HepG2 (cell line): ENCODE measurements around the gene KRT73. TPM values are rescaled to one million over a fixed set of nuclear protein-coding genes. Genes with fewer than 3 reads are reported as not detected.

Source experiments
- ATAC-seq: fragments of 200-7000 bp; cut with Tn5 transposase; 3 replicates; pipeline ENCODE4 v1.9.1; 2020; ENCODE audit warnings: mild to moderate bottlenecking, moderate library complexity
- BruUV-seq: library from RNA; stranded (reverse); fragments of 400-500 nt; replicated peaks from 2 replicates; lab custom pipeline; 2021; lab: Mats Ljungman, UMichigan
- CTCF ChIA-PET: fragments of 300-600 bp; formaldehyde crosslinking; extraction: SDS; loops from one replicate; lab custom pipeline; 2021; ENCODE audit warnings: low total read pairs, inconsistent platforms, low intra/inter-chr PET ratio; lab: Yijun Ruan, JAX
- POLR2A ChIA-PET: fragments of 350-600 bp; sonication (Branson Sonifier 250); formaldehyde crosslinking; loops from one replicate; lab custom pipeline; 2020; ENCODE audit warnings: antibody characterized with exemption, inconsistent platforms; lab: Yijun Ruan, JAX
- DNase-seq: peaks from one replicate; pipeline ENCODE4 v3.0.0-alpha.2; 2015; ENCODE audit warnings: low spot score
- FAIRE-seq: peaks from 3 replicates; lab custom pipeline; 2011; peaks lifted over from hg19 to GRCh38; lab: Jason Lieb, UNC
- H2AFZ ChIP-seq: one replicate; pipeline ENCODE4 v1.6.1; 2011; ENCODE audit warnings: low read length, inconsistent platforms
- H3K27ac ChIP-seq: fragments of 300-600 bp; 3 replicates; pipeline ENCODE4 v1.8.0; 2011; ENCODE audit warnings: mixed run types, mild to moderate bottlenecking, mixed read lengths, low read length, inconsistent platforms; ENCODE audit not compliant: insufficient read depth; ENCODE audit errors: extremely low read length
- H3K27me3 ChIP-seq, 2 experiments: fragments of 200-600 bp in 1 of 2; 2 replicates in 1 of 2; 3 replicates in 1 of 2; pipeline versions ENCODE4 v1.6.0 to v1.8.0; 2011; ENCODE audit warnings: low read length in 2 of 2, mild to moderate bottlenecking in 2 of 2, moderate library complexity in 2 of 2, inconsistent platforms in 1 of 2; ENCODE audit not compliant: insufficient read depth in 2 of 2, control insufficient read depth in 1 of 2
- H3K36me3 ChIP-seq, 2 experiments: fragments of 200-600 bp in 1 of 2; replicated peaks in 1 of 2; 2 replicates in 1 of 2; 3 replicates in 1 of 2; pipeline versions ENCODE4 v1.5.1 to v1.8.0; 2011; ENCODE audit warnings: low read length in 2 of 2, inconsistent platforms in 1 of 2; ENCODE audit not compliant: insufficient read depth in 2 of 2, control insufficient read depth in 1 of 2
- H3K4me1 ChIP-seq: 2 replicates; pipeline ENCODE4 v1.5.1; 2012; ENCODE audit warnings: low read length, inconsistent platforms; ENCODE audit not compliant: insufficient read depth
- H3K4me2 ChIP-seq: 2 replicates; pipeline ENCODE4 v1.6.0; 2011; ENCODE audit warnings: low read depth, low read length, inconsistent platforms
- H3K4me3 ChIP-seq, 3 experiments: fragments of 200-600 bp in 1 of 3; sonication (generic), shearing (Covaris generic) in 1 of 3; replicated peaks in 1 of 3; 2 replicates each; pipeline ENCODE4 v1.5.1; 2011 to 2016; ENCODE audit warnings: low read length in 3 of 3, inconsistent platforms in 2 of 3, low read depth in 2 of 3, mild to moderate bottlenecking in 2 of 3, control low read depth in 1 of 3, mixed read lengths in 1 of 3; ENCODE audit not compliant: insufficient read depth in 1 of 3
- H3K79me2 ChIP-seq: one replicate; pipeline ENCODE4 v1.6.1; 2011; ENCODE audit warnings: low read length, inconsistent platforms; ENCODE audit not compliant: insufficient read depth
- H3K9ac ChIP-seq: 2 replicates; pipeline ENCODE4 v1.6.0; 2011; ENCODE audit warnings: mild to moderate bottlenecking, low read depth, low read length, inconsistent platforms; ENCODE audit not compliant: insufficient read depth
- H3K9me3 ChIP-seq: 2 replicates; pipeline ENCODE4 v1.5.1; 2012; ENCODE audit warnings: mild to moderate bottlenecking, low read length
- H4K20me1 ChIP-seq: 2 replicates; pipeline ENCODE4 v1.6.0; 2011; ENCODE audit warnings: inconsistent platforms, mild to moderate bottlenecking, low read length, moderate library complexity; ENCODE audit not compliant: insufficient read depth
- ATF5 ChIP-seq: sonication (generic); formaldehyde crosslinking; IDR thresholded peaks from 2 replicates; pipeline ENCODE4 v1.4.0; 2020; ENCODE audit warnings: mild to moderate bottlenecking, low read depth, missing genetic modification reagents
- CREM ChIP-seq, 2 experiments: sonication (generic) in 1 of 2; formaldehyde crosslinking in 1 of 2; IDR thresholded peaks; 2 replicates each; pipeline versions ENCODE4 v1.4.0 to v1.6.1; 2016 to 2020; ENCODE audit warnings: antibody characterized with exemption in 1 of 2, mild to moderate bottlenecking in 1 of 2, missing genetic modification reagents in 1 of 2
- ELK4 ChIP-seq: sonication (generic); formaldehyde crosslinking; IDR thresholded peaks from 2 replicates; pipeline ENCODE4 v1.9.0; 2021; ENCODE audit warnings: missing genetic modification reagents, borderline replicate concordance
- HNF1B ChIP-seq: sonication (generic); formaldehyde crosslinking; IDR thresholded peaks from 2 replicates; pipeline ENCODE4 v1.5.1; 2020; ENCODE audit warnings: mild to moderate bottlenecking, moderate library complexity, missing genetic modification reagents
- HNF4A ChIP-seq: sonication (generic); formaldehyde crosslinking; IDR thresholded peaks from 2 replicates; pipeline ENCODE4 v1.4.0; 2020; ENCODE audit warnings: missing genetic modification reagents
- HNRNPL ChIP-seq: fragments of 200-400 bp; formaldehyde crosslinking; IDR thresholded peaks from 2 replicates; pipeline ENCODE4 v1.6.1; 2017; ENCODE audit warnings: mild to moderate bottlenecking, low read depth, low read length
- MLLT10 ChIP-seq: sonication (generic); formaldehyde crosslinking; IDR thresholded peaks from 2 replicates; pipeline ENCODE4 v1.4.0; 2020; ENCODE audit warnings: missing genetic modification reagents
- MLXIP ChIP-seq: sonication (generic); formaldehyde crosslinking; IDR thresholded peaks from 2 replicates; pipeline ENCODE4 v1.9.0; 2021; ENCODE audit warnings: missing genetic modification reagents, borderline replicate concordance
- RAD21 ChIP-seq: fragments of 450-650 bp; formaldehyde crosslinking; IDR thresholded peaks from 2 replicates; pipeline ENCODE4 v1.5.0; 2020; ENCODE audit warnings: mild to moderate bottlenecking
- SALL1 ChIP-seq: sonication (generic); formaldehyde crosslinking; IDR thresholded peaks from 2 replicates; pipeline ENCODE4 v1.8.0; 2022; ENCODE audit warnings: mild to moderate bottlenecking, missing genetic modification reagents
- TAF15 ChIP-seq: fragments of 200-400 bp; formaldehyde crosslinking; IDR thresholded peaks from one replicate; pipeline ENCODE4 v1.6.1; 2018; ENCODE audit warnings: mild to moderate bottlenecking, low read depth, low read length; ENCODE audit not compliant: poor library complexity, severe bottlenecking
- ZNF276 ChIP-seq: sonication (generic); formaldehyde crosslinking; IDR thresholded peaks from 2 replicates; pipeline ENCODE4 v1.4.0; 2020; ENCODE audit warnings: mild to moderate bottlenecking, low read depth, missing genetic modification reagents
- ZNF619 ChIP-seq: sonication (generic); formaldehyde crosslinking; IDR thresholded peaks from 2 replicates; pipeline ENCODE4 v1.4.0; 2020; ENCODE audit warnings: mild to moderate bottlenecking, missing genetic modification reagents
- whole genome bisulfite sequencing: methylation state at CpG from one replicate; pipeline ENCODE4 v1.1.6; 2017; ENCODE audit warnings: low lambda C conversion rate; 5-methylcytosine and 5-hydroxymethylcytosine counted together
- in situ Hi-C: cut with HindIII; loops from 2 replicates; pipeline ENCODE4 v1.10.0; 2017; ENCODE audit warnings: low pct_unique_long_range_greater_than_20kb; ENCODE audit not compliant: extremely low pct_ligation_motif_present
- intact Hi-C: fragments of 100-400 bp; cut with micrococcal nuclease; formaldehyde crosslinking; loops from one replicate; pipeline ENCODE4 v1.10.0; 2022; ENCODE audit not compliant: unreplicated experiment
- polyA plus RNA-seq, 8 experiments: library from polyadenylated mRNA; depleted of rRNA in 3 of 8; stranded (reverse) in 7 of 8; unstranded in 1 of 8; fragments of >200 nt; fragmentation: Illumina TruSeq in 4 of 8; extraction: Trizol in 4 of 8; gene quantifications; 2 replicates each; pipeline versions ENCODE4 v1.2.1 to v1.2.3, GENCODE V29; 2011 to 2016; ENCODE audit warnings: low read depth in 4 of 8, missing spikeins in 1 of 8, mixed read lengths in 1 of 8; ENCODE audit not compliant: insufficient read depth in 1 of 8
- total RNA-seq, 5 experiments: library from RNA; depleted of rRNA; stranded (reverse); fragments of >200 nt; fragmentation: Illumina TruSeq; extraction: Trizol; gene quantifications; 2 replicates each; pipeline ENCODE4 v1.2.3, GENCODE V29; 2016; ENCODE audit warnings: low read depth in 1 of 5

Gene KRT73
- total and polyA plus RNA-seq, 2 of the 13 experiments (the other 11 are each of a cell fraction or from before 2014, with no cell fraction given), result not detected

GRCh38 chr12:52656616-52657015 lies 38.3 kb upstream of the KRT73 start:
- Histone ChIP-seq H3K4me1 (no peaks in the 10 kb centered on the region), H3K36me3 (no peaks in the 10 kb centered on the region), H3K4me2 (no peak overlapping the region), H3K9ac (no peak overlapping the region), H3K27ac (no peak overlapping the region), H3K9me3 (no peaks in the 10 kb centered on the region), H3K27me3 (peaks cover 5 to 29% of the 10 kb centered on the region in 2 experiments; a peak in 4 of 5 replicates), H3K79me2 (no peaks in the 10 kb centered on the region), H3K4me3 (no peak overlapping the region), H2AFZ (no peak overlapping the region), H4K20me1 (no peaks in the 10 kb centered on the region)
- intact Hi-C loops, result no loop called here
- FAIRE-seq, result no peak
- ChIA-PET CTCF (no interaction called here), POLR2A (no interaction called here)
- in situ Hi-C loops, result no loop called here
- BruUV-seq, result no TSS peak
- TF ChIP-seq TAF15 (no peak), RAD21 (CRISPR knock-in tag) (no peak), HNRNPL (no peak), ATF5 (CRISPR knock-in tag) (no peak), SALL1 (no peak), ZNF619 (CRISPR knock-in tag) (no peak), HNF1B (CRISPR knock-in tag) (no peak), CREM (IDR thresholded peaks at IDR 0.05) (no peak), CREM (CRISPR knock-in tag; IDR thresholded peaks at IDR 0.05) (no peak), ZNF276 (CRISPR knock-in tag) (no peak), HNF4A (CRISPR knock-in tag) (no peak), ELK4 (CRISPR knock-in tag) (no peak), MLXIP (CRISPR knock-in tag) (no peak), MLLT10 (no peak)
- no peak for DNase-seq
- ATAC-seq, result no peak
- WGBS, result 11% methylated on average over 4 of the region's 4 CpGs
